Heart left ventricle (tissue), 13 donors: Measurements from ENCODE around the gene PPFIBP1.

ENCODE experiments used
- CTCF ChIP-seq, 12 donors: fragments of 200-600 bp; sonication (generic) in 4 of 12; IDR thresholded peaks; one replicate each; pipeline versions ENCODE4 v1.5.0 to v1.8.0; 2018 to 2022; ENCODE audit warnings: antibody characterized with exemption in 12 of 12, mild to moderate bottlenecking in 5 of 12
- POLR2A ChIP-seq, 2 donors: fragments of 450-650 bp; IDR thresholded peaks; one replicate each; pipeline ENCODE4 v1.6.1; 2017; ENCODE audit warnings: antibody characterized with exemption in 2 of 2, mild to moderate bottlenecking in 2 of 2, moderate library complexity in 2 of 2
- donor health status: ischemic (EF 13 %, LVEDD 7.1; RV severe dilation, severe dysfunction).
- donor health status: DM: no; HTN: yes; CAD: no.
- donor health status: DM: no; HTN: no; CAD: no.
- donor health status: ischemic (EF 25% LVEDD 6.9; RV normal size, moderate dysfunction).
- donor health status: ischemic (EF 25% LVEDD 5.7; RV mildly dilated, moderate dysfunction).
- donor health status: ischemic (EF 35%, LVEDD 5.7; RV mildly dilated, moderate dysfunction).
- donor health status: nonischemic (EF 11% LVEDD 7.7; RV severe dilation, severe dysfunction).
- donor health status: DM: yes; HTN: yes; CAD: no.
- donor health status: PGD.
- donor health status: ischemic (EF 29% LVEDD 5.4; RV normal size, mild dysfunction).
- donor health status: nonischemic (EF 23%, LVEDD 6.1; RV moderate dilation, normal function).

- no peak for TF ChIP-seq CTCF (IDR thresholded peaks at IDR 0.05)
- TF ChIP-seq POLR2A (IDR thresholded peaks at IDR 0.05): no peak
Measured at GRCh38 chr12:27646149-27646548, 122.1 kb downstream of the PPFIBP1 start.
